HL-60 (cell line): ENCODE data around the gene STIP1.

ENCODE experiments used
- DNase-seq, 2 experiments: peaks; one replicate each; pipeline ENCODE4 v3.0.0-alpha.2; 2010 to 2020; ENCODE audit warnings: low read depth in 1 of 2, low spot score in 1 of 2
- H3K27ac ChIP-seq: fragments of 250-450 bp; sonication (Bioruptor Pico); replicated peaks from 2 replicates; pipeline ENCODE4 v1.5.1; 2020; ENCODE audit warnings: mild to moderate bottlenecking, moderate library complexity
- H3K27me3 ChIP-seq: fragments of 250-450 bp; sonication (Bioruptor Pico); 2 replicates; pipeline ENCODE4 v1.5.1; 2021; ENCODE audit warnings: mild to moderate bottlenecking, moderate library complexity; ENCODE audit not compliant: insufficient read depth, poor library complexity, severe bottlenecking
- H3K4me3 ChIP-seq: replicated peaks from 2 replicates; pipeline ENCODE4 v1.5.1; 2011; ENCODE audit warnings: mild to moderate bottlenecking, control low read depth, low read length; ENCODE audit not compliant: insufficient read depth
- GABPA ChIP-seq: IDR thresholded peaks from 2 replicates; pipeline ENCODE4 v1.6.1; 2012; ENCODE audit warnings: low read depth
- POLR2AphosphoS5 ChIP-seq: IDR thresholded peaks from 2 replicates; pipeline ENCODE4 v1.6.1; 2012; ENCODE audit warnings: low read depth
- SPI1 ChIP-seq: IDR thresholded peaks from 2 replicates; pipeline ENCODE4 v1.6.1; 2012; ENCODE audit warnings: low read depth, mild to moderate bottlenecking, borderline replicate concordance
- TF ChIP-seq, protein P1 (sequence below): IDR thresholded peaks from 2 replicates; pipeline ENCODE4 v1.6.1; 2012; ENCODE audit warnings: low read depth; ENCODE audit not compliant: insufficient replicate concordance
- TF ChIP-seq, protein P2 (sequence below): IDR thresholded peaks from one replicate; pipeline ENCODE4 v1.5.1; 2011; ENCODE audit warnings: low read length, control low read depth, inconsistent platforms; ENCODE audit not compliant: insufficient read depth

STIP1 gene

DNA sequence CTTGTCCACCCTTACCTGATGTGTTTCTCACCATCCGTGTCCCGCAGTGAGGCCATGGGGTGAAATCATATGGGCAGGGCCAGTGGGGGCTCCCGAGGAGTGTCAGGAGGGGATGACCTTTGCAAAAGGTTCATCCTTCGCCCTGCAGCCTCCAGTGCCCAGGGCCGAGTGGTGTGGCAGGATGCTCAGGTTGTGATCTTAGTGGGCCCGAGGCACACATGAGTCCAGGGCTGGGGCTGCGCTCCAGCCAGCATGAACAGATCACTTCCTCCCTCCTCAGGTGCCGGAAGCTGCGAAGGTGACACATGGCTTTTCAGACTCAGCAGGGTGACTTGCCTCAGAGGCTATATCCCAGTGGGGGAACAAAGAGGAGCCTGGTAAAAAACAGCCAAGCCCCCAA, 52.1 kb downstream of the STIP1 start:
- Histone ChIP-seq H3K4me3 (no peak overlapping the region), H3K27ac (peak overlapping the region; percentile 97), H3K27me3 (no peaks in the 10 kb centered on the region)
- TF ChIP-seq SPI1 = peak; percentile 78
- no peak for TF ChIP-seq GABPA
- DNase-seq = peak in 1 of 2 experiments; percentile 70

DNA sequence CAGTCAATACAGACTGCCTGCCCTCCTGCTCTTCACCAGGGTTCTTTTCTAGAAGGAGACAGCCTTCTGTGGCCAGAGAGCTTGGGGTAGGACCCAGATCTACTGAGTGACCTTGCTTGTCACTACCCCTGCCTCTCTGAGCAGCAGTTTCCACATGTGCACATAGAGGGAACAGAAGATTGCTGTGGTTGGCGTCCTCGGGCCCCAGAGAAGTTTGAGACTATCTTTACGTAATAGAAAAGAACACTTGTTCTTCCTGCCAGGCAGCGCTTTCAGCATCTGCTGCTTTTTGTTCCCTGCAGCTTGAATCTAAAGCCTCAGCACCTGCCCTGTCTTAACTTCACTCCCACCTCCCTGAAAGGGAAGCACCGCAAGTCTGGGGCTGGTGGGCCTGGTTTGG, 53.0 kb downstream of the STIP1 start:
- DNase-seq = peak in 1 of 2 experiments; percentile 90

DNA sequence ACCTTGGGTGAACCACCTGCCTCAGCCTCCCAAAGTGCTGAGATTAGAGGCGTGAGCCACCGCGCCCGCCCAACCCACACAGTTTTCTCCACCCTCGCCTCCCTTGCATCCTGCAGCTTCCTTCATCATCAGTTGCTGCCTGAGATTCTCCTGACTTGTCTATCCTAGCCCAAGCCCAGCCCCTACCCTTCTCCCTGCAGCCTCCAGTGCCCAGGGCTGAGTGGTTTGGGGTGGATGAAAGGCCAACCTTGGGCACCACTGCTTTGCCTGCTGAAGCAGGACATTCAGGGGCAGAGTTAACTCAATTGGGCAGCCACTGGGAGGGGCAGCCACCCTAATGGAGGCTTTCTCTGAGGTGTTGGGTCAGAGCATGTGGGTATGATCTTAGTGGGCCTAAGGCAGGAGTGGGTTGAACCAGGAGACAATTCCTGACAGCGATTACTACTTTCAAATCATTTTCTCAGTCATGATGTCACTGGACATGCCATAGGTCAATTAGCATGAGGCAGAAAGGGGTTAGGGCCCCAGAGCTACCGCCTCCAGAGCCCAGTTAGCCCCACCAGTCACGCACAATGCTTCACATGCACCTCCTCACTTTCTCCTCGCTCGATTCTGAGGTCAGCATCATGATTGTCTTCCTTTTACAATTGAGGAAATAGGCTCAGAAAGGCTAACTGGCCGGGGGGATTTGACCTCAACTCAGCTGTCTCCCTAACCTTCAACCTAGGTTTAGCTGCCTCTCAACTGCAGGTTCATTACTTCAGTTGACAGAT, 53.9 kb downstream of the STIP1 start:
- peak; percentile 93 to 94 for DNase-seq

More for the DNA sequence above, 53.0 kb downstream of the STIP1 start:
- no peaks in the 10 kb centered on the region for H3K27me3 ChIP-seq
- TF ChIP-seq, protein P1, sequence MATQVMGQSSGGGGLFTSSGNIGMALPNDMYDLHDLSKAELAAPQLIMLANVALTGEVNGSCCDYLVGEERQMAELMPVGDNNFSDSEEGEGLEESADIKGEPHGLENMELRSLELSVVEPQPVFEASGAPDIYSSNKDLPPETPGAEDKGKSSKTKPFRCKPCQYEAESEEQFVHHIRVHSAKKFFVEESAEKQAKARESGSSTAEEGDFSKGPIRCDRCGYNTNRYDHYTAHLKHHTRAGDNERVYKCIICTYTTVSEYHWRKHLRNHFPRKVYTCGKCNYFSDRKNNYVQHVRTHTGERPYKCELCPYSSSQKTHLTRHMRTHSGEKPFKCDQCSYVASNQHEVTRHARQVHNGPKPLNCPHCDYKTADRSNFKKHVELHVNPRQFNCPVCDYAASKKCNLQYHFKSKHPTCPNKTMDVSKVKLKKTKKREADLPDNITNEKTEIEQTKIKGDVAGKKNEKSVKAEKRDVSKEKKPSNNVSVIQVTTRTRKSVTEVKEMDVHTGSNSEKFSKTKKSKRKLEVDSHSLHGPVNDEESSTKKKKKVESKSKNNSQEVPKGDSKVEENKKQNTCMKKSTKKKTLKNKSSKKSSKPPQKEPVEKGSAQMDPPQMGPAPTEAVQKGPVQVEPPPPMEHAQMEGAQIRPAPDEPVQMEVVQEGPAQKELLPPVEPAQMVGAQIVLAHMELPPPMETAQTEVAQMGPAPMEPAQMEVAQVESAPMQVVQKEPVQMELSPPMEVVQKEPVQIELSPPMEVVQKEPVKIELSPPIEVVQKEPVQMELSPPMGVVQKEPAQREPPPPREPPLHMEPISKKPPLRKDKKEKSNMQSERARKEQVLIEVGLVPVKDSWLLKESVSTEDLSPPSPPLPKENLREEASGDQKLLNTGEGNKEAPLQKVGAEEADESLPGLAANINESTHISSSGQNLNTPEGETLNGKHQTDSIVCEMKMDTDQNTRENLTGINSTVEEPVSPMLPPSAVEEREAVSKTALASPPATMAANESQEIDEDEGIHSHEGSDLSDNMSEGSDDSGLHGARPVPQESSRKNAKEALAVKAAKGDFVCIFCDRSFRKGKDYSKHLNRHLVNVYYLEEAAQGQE = no peak
- TF ChIP-seq, protein P2, sequence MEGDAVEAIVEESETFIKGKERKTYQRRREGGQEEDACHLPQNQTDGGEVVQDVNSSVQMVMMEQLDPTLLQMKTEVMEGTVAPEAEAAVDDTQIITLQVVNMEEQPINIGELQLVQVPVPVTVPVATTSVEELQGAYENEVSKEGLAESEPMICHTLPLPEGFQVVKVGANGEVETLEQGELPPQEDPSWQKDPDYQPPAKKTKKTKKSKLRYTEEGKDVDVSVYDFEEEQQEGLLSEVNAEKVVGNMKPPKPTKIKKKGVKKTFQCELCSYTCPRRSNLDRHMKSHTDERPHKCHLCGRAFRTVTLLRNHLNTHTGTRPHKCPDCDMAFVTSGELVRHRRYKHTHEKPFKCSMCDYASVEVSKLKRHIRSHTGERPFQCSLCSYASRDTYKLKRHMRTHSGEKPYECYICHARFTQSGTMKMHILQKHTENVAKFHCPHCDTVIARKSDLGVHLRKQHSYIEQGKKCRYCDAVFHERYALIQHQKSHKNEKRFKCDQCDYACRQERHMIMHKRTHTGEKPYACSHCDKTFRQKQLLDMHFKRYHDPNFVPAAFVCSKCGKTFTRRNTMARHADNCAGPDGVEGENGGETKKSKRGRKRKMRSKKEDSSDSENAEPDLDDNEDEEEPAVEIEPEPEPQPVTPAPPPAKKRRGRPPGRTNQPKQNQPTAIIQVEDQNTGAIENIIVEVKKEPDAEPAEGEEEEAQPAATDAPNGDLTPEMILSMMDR = no peak
- TF ChIP-seq GABPA (0 out of 2 replicates have a peak, but pooled peaks have one; percentile 12), POLR2AphosphoS5 (peak; percentile 83), SPI1 (no peak; the same call in 1 of the 2 replicates)
- H3K27ac ChIP-seq = peak overlapping the region; percentile 97
- H3K4me3 ChIP-seq = no peak overlapping the region

More for the DNA sequence above, 53.9 kb downstream of the STIP1 start:
- H3K4me3 ChIP-seq = peak overlapping the region; percentile 80
- TF ChIP-seq SPI1 = peak; percentile 90; the same call in 1 of the 2 replicates
- TF ChIP-seq, protein P1 = no peak
- no peak for TF ChIP-seq POLR2AphosphoS5
- no peak for TF ChIP-seq GABPA
- TF ChIP-seq, protein P2 = no peak
- peak overlapping the region; percentile 97 for H3K27ac ChIP-seq
- H3K27me3 ChIP-seq = no peaks in the 10 kb centered on the region
